Measurements from ENCODE around the gene ARAP2. TPM values are rescaled to one million over a fixed set of nuclear protein-coding genes. Genes with fewer than 3 reads are reported as not detected.

Gene ARAP2
- total and polyA plus RNA-seq, 9 donors: 0.76 to 77.3 (median 5.9) TPM

GRCh38 chr4:36277533-36277932 is 33.2 kb upstream of the ARAP2 start:
- intact Hi-C loops (cut with DNase I): no loop called here
- Histone ChIP-seq H3K27ac (no peak overlapping the region), H3K36me3 (no peaks in the 10 kb centered on the region), H3K27me3 (no peaks in the 10 kb centered on the region), H3K4me3 (no peak overlapping the region), H3K9me3 (no peaks in the 10 kb centered on the region), H3K4me1 (ENCODE audit: insufficient read depth) (no peaks in the 10 kb centered on the region)
- no peak for TF ChIP-seq POLR2A (IDR thresholded peaks at IDR 0.05)
- TF ChIP-seq EP300 (IDR thresholded peaks at IDR 0.05): no peak
- TF ChIP-seq CTCF (IDR thresholded peaks at IDR 0.05): no peak
- no peak for DNase-seq
- 68 to 74% (median 72%) methylated on average over 4 of the region's 4 CpGs for whole genome bisulfite sequencing, 3 donors

- intact Hi-C loops (cut with DNase I): no loop called here
- no peak overlapping the region for H3K27ac ChIP-seq
- H3K27me3 ChIP-seq: no peaks in the 10 kb centered on the region
- no peak for DNase-seq
- no peaks in the 10 kb centered on the region for H3K4me1 ChIP-seq (ENCODE audit: insufficient read depth)
- no peak overlapping the region for H3K4me3 ChIP-seq
- no peaks in the 10 kb centered on the region for H3K36me3 ChIP-seq
- no peaks in the 10 kb centered on the region for H3K9me3 ChIP-seq
- WGBS, 3 donors: 68 to 84% (median 71%) methylated on average over 4 of the region's 4 CpGs
- no peak for TF ChIP-seq CTCF (IDR thresholded peaks at IDR 0.05)
- TF ChIP-seq EP300 (IDR thresholded peaks at IDR 0.05): no peak
- no peak for TF ChIP-seq POLR2A (IDR thresholded peaks at IDR 0.05)
These were observed 29.8 kb upstream of the ARAP2 start for GRCh38 chr4:36274158-36274557.

GRCh38 chr4:36273276-36273675 is 29.0 kb upstream of the ARAP2 start:
- H3K27me3 ChIP-seq: no peaks in the 10 kb centered on the region
- WGBS, 3 donors: 85% methylated on average over 4 of the region's 4 CpGs
- intact Hi-C loops (cut with DNase I): no loop called here

GRCh38 chr4:36269533-36270173 is 25.3 kb upstream of the ARAP2 start:
- intact Hi-C loops (cut with DNase I): no loop called here
- Histone ChIP-seq H3K4me1 (ENCODE audit: insufficient read depth) (no peaks in the 10 kb centered on the region), H3K27me3 (no peaks in the 10 kb centered on the region), H3K9me3 (no peaks in the 10 kb centered on the region), H3K4me3 (no peak overlapping the region), H3K27ac (no peak overlapping the region), H3K36me3 (no peaks in the 10 kb centered on the region)
- DNase-seq: no peak
- TF ChIP-seq EP300 (IDR thresholded peaks at IDR 0.05): no peak
- TF ChIP-seq POLR2A (IDR thresholded peaks at IDR 0.05): no peak
- 40 to 57% (median 50%) methylated on average over 5 of the region's 5 CpGs for WGBS, 3 donors

More at GRCh38 chr4:36273276-36273675, 29.0 kb upstream of the ARAP2 start:
- H3K27ac ChIP-seq: no peak overlapping the region
- DNase-seq: no peak
- no peaks in the 10 kb centered on the region for H3K4me1 ChIP-seq (ENCODE audit: insufficient read depth)
- no peak overlapping the region for H3K4me3 ChIP-seq
- H3K36me3 ChIP-seq: no peaks in the 10 kb centered on the region
- H3K9me3 ChIP-seq: no peaks in the 10 kb centered on the region
- TF ChIP-seq EP300 (IDR thresholded peaks at IDR 0.05) (no peak), POLR2A (IDR thresholded peaks at IDR 0.05) (no peak), CTCF (IDR thresholded peaks at IDR 0.05) (no peak)

- H3K9me3 ChIP-seq: no peaks in the 10 kb centered on the region
- no peaks in the 10 kb centered on the region for H3K4me1 ChIP-seq (ENCODE audit: insufficient read depth)
- WGBS, 3 donors: 63 to 75% (median 65%) methylated on average over 4 of the region's 4 CpGs
- H3K4me3 ChIP-seq: no peak overlapping the region
- intact Hi-C loops (cut with DNase I): no loop called here
- no peak overlapping the region for H3K27ac ChIP-seq
- no peaks in the 10 kb centered on the region for H3K27me3 ChIP-seq
- TF ChIP-seq EP300 (IDR thresholded peaks at IDR 0.05): no peak
- no peak for TF ChIP-seq POLR2A (IDR thresholded peaks at IDR 0.05)
- no peak for TF ChIP-seq CTCF (IDR thresholded peaks at IDR 0.05)
- no peaks in the 10 kb centered on the region for H3K36me3 ChIP-seq
- no peak for DNase-seq
These were observed 24.8 kb upstream of the ARAP2 start for GRCh38 chr4:36269101-36269500.
